Glomerular visceral epithelial cell (primary cell): ENCODE measurements around the gene DPY30.

Source experiments
- DNase-seq: peaks from one replicate; pipeline ENCODE4 v3.0.0-alpha.2; 2016; ENCODE audit errors: extremely low spot score

Gene DPY30

GRCh38 chr2:32009516-32010256, 29.9 kb downstream of the DPY30 start:
- peak; percentile 25 for DNase-seq

DNA sequence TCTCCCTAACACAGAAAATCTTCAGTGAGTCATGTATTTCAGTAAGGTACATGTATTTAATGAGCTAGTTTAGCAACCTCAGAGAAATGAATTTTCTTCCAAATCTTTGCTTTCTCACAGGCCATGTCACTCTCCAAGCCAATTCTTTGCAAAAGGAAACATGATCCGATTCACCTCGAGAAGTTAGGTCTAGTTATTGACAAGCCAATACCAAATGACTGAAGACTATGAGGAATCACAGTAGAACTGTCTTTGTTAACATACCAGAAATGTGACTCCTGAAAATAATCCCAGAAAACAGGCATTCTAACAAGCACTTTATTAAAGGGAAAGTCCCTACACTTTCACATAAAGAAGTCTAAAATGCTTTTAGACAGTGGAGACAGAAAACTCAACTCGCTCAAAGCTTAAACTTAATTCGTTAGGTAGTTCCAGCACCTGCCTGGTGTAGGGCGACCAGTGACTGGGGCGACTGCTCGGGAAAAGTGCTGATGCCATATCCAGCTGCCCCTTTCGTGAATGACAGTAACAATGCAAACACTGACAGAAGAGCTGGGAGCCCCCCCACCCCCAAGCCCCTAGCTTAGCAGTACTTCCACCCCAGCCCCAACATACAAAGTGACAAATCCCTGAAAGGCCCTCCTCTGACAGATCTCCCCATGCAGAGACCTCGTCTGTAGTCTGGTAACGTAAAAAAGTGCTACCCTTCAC, 30.6 kb downstream of the DPY30 start:
- peak; percentile 9 for DNase-seq

DNA sequence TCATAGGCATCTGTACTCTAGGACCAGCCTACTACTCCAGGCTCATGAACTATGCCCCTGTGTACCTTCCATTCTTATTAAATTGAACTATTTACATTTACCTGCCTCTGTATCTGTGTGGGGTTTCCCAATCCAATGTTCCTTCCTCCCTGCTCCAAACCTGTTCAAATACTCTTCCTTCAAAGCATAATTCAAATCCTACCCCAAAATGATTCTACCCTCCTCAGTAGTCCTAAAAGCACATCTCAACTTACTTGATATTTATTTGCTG, 32.5 kb downstream of the DPY30 start:
- no peak for DNase-seq

DNA sequence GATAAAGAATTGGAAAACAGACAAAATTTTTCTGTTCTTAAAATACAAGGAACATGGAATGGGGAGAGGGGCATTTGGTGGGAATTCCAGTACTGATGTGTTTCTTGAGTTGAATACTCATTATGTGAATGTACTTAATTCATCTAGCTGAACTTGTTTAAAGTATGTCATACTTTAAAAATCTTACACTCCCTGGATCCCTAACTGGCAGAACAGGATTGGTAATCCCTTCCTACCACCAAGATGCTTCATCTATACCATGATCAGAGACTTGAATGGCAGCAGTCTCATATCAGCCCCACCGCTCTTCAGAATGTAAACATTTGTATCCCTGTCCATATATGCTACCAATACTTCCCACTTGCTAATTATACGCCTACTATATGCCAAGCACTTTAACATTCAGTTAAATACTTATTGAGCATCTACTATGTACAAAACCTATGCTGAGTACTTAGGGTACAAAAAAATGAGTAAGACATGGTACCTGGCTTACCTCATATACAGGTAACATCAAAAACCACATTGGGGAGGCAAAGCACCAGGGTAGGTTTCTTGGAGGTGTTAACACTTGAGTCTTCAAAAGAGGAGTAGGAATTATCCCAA, 34.1 kb downstream of the DPY30 start:
- no peak for DNase-seq

- DNase-seq, result no peak
Observed at GRCh38 chr2:32003791-32004190, 35.8 kb downstream of the DPY30 start.

DNA sequence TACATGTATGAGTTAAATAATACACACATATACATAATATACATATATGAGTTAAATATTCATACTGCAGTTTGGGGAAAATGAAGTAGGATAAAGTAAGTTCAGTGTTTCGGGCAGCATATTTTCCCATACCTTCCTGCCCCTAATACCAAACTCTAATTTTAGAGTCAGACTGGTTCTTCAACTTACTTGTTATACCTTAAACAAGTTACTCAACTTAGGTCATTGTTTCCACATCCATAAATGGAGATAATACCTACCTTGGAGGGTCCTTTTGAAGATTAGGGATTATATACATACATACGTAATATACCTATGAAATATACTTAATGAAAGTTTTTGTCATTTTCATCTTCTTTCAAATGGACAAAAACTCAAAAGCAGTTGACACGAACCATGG, 37.2 kb downstream of the DPY30 start:
- DNase-seq, result no peak

- DNase-seq, result no peak
Observed at GRCh38 chr2:31999438-31999837, 40.2 kb downstream of the DPY30 start.

- DNase-seq, result no peak
Observed at GRCh38 chr2:31998731-31999383, 40.7 kb downstream of the DPY30 start.

DNA sequence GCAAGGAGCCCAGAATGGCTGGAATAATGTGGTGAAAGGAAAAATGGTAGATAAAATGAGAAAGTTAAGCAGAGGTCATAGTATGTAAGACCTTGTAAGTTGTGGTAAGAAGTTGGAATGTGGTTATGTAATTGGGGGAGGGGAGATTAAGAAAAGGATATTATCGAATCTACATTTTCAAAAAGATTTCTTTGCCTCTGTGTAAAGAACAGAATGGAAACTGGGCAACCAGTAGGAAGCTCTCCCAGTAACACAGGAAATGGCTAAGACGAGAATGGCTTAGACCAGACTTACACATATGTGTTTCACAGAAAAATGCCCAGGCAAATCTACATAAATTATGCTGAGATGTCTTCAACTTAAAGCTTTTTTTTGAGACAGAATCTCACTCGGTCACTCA, 42.0 kb downstream of the DPY30 start:
- no peak for DNase-seq

DNA sequence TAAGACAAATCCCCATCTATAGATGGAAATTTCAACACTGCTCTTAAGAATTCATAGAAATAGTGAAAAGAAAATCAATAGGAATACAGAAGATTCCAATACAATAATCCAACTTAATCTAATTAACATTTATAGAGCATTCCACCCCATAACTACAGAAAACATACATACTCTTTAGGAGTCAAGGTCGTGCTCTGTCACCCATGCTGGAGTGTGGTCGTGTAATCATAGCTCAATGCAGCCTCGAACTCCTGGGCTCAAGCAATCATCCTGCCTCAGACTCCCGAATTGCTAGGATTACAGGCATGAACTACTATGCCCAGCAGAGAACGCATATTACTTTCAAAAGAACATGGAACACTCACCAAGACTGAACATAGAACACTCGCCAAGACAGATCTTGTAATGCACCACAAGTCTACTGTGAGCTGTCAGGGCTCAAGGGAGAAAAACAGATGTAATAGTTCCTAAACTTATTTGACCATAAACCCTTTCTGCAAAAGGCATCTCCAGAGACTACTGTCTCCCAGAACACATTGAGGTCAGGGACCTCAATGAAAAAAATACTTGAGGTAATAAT, 42.9 kb downstream of the DPY30 start:
- no peak for DNase-seq

GRCh38 chr2:31992934-31993333, 46.7 kb downstream of the DPY30 start:
- DNase-seq, result no peak

GRCh38 chr2:31992025-31992579, 47.5 kb downstream of the DPY30 start:
- DNase-seq, result no peak

DNA sequence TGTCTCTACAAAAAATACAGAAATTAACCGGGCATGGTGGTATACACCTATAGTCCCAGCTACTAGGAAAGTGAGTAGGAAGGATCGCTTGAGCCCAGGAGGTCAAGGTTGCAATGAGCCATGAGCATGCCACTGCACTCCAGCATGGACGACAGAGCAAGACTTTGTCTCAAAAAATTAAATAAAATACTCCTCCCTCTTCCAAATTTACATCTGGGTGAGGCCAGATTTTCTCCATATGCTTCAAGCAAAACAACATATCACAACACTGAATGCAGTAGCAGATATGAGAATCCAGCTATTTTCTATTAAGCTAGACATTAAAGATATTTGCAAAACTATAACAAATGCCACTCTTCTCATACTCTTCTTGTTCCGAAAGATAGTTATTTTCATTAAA, 49.7 kb downstream of the DPY30 start:
- DNase-seq, result no peak

GRCh38 chr2:31987454-31988220, 52.0 kb downstream of the DPY30 start:
- DNase-seq, result peak; percentile 55

GRCh38 chr2:31986906-31987305, 52.7 kb downstream of the DPY30 start:
- no peak for DNase-seq

- DNase-seq, result no peak
Observed at GRCh38 chr2:31983762-31984467, 55.7 kb downstream of the DPY30 start.

DNA sequence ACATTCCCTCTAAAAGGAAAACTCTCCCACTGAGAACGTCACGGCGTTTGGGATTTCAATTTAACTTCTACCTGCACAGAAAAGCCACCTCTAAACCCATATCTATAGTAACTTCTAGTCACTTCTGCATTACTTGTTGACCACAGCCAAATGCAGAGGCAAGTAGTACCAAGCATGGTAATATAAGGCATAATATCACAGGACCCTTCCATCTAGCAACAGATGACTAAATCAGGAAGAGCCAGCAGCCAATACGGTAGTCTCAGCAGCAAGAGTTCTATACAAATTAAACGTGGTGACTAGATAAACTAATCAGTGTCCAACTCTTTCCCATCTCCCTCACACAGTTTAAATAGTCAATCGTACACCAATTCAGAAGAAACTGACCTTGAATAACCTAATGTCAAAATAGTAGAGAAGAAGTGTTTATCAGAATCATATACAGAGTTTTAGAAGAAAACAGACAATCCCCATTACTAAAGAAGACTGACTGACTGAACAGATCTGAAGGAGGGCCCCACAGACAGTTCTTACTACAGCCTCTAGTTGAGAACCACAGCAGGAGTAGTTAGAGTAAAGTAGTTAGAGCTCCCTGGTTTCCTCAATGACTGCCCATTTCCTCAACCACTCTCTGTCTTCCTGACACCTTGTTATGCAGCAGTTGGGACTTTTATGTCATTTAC, 58.8 kb downstream of the DPY30 start:
- peak; percentile 30 for DNase-seq

GRCh38 chr2:31979956-31980355, 59.6 kb downstream of the DPY30 start:
- no peak for DNase-seq

DNA sequence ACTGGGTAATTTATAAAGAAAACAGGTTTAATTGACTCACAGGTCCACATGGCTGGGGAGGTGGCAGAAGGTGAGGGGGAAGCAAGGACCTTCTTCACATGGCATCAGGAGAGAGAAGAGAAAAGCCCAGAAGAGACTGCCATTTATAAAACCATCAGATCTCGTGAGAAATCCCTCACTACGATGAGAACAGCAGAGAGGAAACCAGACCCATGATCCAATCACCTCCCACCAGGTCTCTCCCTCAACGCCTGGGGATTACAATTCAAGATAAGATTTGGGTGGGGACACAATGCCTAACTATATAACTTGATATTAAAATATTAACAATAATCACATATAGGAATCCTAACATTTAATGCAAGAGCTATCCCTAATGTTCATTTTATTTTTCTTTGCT, 60.6 kb downstream of the DPY30 start:
- DNase-seq, result no peak

DNA sequence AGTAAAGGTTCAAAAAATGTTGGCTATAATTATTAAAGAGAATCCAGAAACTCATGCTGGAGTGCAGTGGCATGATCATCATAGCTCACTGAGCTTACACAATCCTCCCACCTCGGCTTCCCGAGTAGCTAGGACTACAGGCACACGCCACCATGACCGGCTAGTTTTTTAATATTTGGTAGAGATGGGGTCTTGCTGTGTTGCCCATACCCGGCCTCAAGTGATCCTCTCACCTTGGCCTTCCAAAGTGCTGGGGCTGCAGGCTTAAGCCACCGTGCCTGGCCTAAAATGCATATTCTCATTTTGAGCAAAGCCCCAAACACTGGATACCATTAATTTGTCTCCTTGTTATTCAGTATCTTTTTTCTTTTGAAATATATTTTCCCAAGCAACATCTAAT, 61.2 kb downstream of the DPY30 start:
- DNase-seq, result no peak
